Measurements from ENCODE around the gene SHPK. TPM values are rescaled to one million over a fixed set of nuclear protein-coding genes. Genes with fewer than 3 reads are reported as not detected.

Gene SHPK
- total RNA-seq, 3 donors from 2014 or later: 13.9 to 27.8 (median 19.0) TPM

- DNase-seq: no peak
- no peak for ATAC-seq
- TF ChIP-seq CTCF (IDR thresholded peaks at IDR 0.05): no peak
- Histone ChIP-seq H3K4me3 (no peak overlapping the region), H3K4me1 (ENCODE audit: low read depth) (peaks cover 26% of the 10 kb centered on the region), H3K9me3 (no peaks in the 10 kb centered on the region), H3K36me3 (ENCODE audit: low read depth) (peaks cover 14% of the 10 kb centered on the region)
- intact Hi-C loops (cut with DNase I, micrococcal nuclease): no loop called here
Measured at GRCh38 chr17:3666516-3666915, 30.5 kb upstream of the SHPK start.

GRCh38 chr17:3665834-3666233, 29.8 kb upstream of the SHPK start:
- TF ChIP-seq CTCF (IDR thresholded peaks at IDR 0.05): no peak
- intact Hi-C loops (cut with DNase I, micrococcal nuclease): no loop called here
- H3K36me3 ChIP-seq (ENCODE audit: low read depth): peaks cover 14% of the 10 kb centered on the region
- peaks cover 26% of the 10 kb centered on the region for H3K4me1 ChIP-seq (ENCODE audit: low read depth)
- no peaks in the 10 kb centered on the region for H3K9me3 ChIP-seq
- no peak overlapping the region for H3K4me3 ChIP-seq
- ATAC-seq (no peak), DNase-seq (no peak)

GRCh38 chr17:3663102-3664011, 27.3 kb upstream of the SHPK start:
- Histone ChIP-seq H3K4me1 (ENCODE audit: low read depth) (peaks cover 25% of the 10 kb centered on the region), H3K9me3 (no peaks in the 10 kb centered on the region), H3K4me3 (no peak overlapping the region), H3K36me3 (ENCODE audit: low read depth) (peaks cover 10% of the 10 kb centered on the region)
- ATAC-seq (no peak), DNase-seq (no peak)
- intact Hi-C loops (cut with DNase I, micrococcal nuclease): no loop called here
- TF ChIP-seq CTCF (IDR thresholded peaks at IDR 0.05): no peak

- Histone ChIP-seq H3K4me1 (ENCODE audit: low read depth) (peaks cover 9% of the 10 kb centered on the region), H3K36me3 (ENCODE audit: low read depth) (peaks cover 9% of the 10 kb centered on the region)
- peak; percentile 33 for ATAC-seq
Measured at GRCh38 chr17:3660311-3660891, 24.4 kb upstream of the SHPK start.

GRCh38 chr17:3659541-3660111, 23.6 kb upstream of the SHPK start:
- H3K9me3 ChIP-seq: no peaks in the 10 kb centered on the region
- ATAC-seq: peak; percentile 78
- H3K4me3 ChIP-seq: no peak overlapping the region
- intact Hi-C loops (cut with DNase I, micrococcal nuclease): no loop called here
- H3K36me3 ChIP-seq (ENCODE audit: low read depth): peaks cover 9% of the 10 kb centered on the region
- TF ChIP-seq CTCF (IDR thresholded peaks at IDR 0.05): no peak
- DNase-seq: peak; percentile 62 to 82 (median 72)
- H3K4me1 ChIP-seq (ENCODE audit: low read depth): peaks cover 9% of the 10 kb centered on the region

More at GRCh38 chr17:3660311-3660891, 24.4 kb upstream of the SHPK start:
- TF ChIP-seq CTCF (IDR thresholded peaks at IDR 0.05): no peak
- intact Hi-C loops (cut with DNase I, micrococcal nuclease): no loop called here
- H3K4me3 ChIP-seq: no peak overlapping the region
- no peak for DNase-seq
- H3K9me3 ChIP-seq: no peaks in the 10 kb centered on the region

All from mucosa of descending colon (tissue), 3 donors.